Stimulated activated CD8-positive, alpha-beta memory T cell treated with anti-CD3 and anti-CD28 coated beads, Interleukin-4, amount 100 ng/mL, for 48 hours (primary cell): ENCODE measurements around the gene ZSCAN25.
"Not testable (repeated sequence)": the region's sequence is repeated elsewhere in the genome, so short reads cannot be mapped to it uniquely, and the experiment has no call there.

Experiments used
- DNase-seq: peaks from one replicate; pipeline ENCODE4 v3.0.0-alpha.2; 2020

ZSCAN25 gene

GRCh38 chr7:99652671-99653070 is 35.9 kb downstream of the ZSCAN25 start:
- no peak for DNase-seq

- not testable (repeated sequence) for DNase-seq
Measured at GRCh38 chr7:99653269-99653668, 36.5 kb downstream of the ZSCAN25 start.

GRCh38 chr7:99653754-99654153 is 37.0 kb downstream of the ZSCAN25 start:
- DNase-seq = no peak

GRCh38 chr7:99654626-99655025 is 37.9 kb downstream of the ZSCAN25 start:
- not testable (repeated sequence) for DNase-seq

- DNase-seq = not testable (repeated sequence)
Measured at GRCh38 chr7:99657879-99658278, 41.1 kb downstream of the ZSCAN25 start.

GRCh38 chr7:99665312-99666012 is 48.7 kb downstream of the ZSCAN25 start:
- peak; percentile 36 for DNase-seq

GRCh38 chr7:99666013-99666395 is 49.3 kb downstream of the ZSCAN25 start:
- DNase-seq = no peak

GRCh38 chr7:99667179-99667578 is 50.4 kb downstream of the ZSCAN25 start:
- no peak for DNase-seq

GRCh38 chr7:99668541-99668940 is 51.8 kb downstream of the ZSCAN25 start:
- DNase-seq = no peak

GRCh38 chr7:99669782-99670181 is 53.0 kb downstream of the ZSCAN25 start:
- no peak for DNase-seq

- DNase-seq = no peak
Measured at GRCh38 chr7:99672573-99672972, 55.8 kb downstream of the ZSCAN25 start.

GRCh38 chr7:99674995-99675742 is 58.4 kb downstream of the ZSCAN25 start:
- DNase-seq = no peak

- DNase-seq = no peak
Measured at GRCh38 chr7:99677013-99677647, 60.4 kb downstream of the ZSCAN25 start.

- no peak for DNase-seq
Measured at GRCh38 chr7:99677648-99678045, 60.9 kb downstream of the ZSCAN25 start.

- no peak for DNase-seq
Measured at GRCh38 chr7:99679032-99679399, 62.3 kb downstream of the ZSCAN25 start.

- DNase-seq = no peak
Measured at GRCh38 chr7:99679400-99680191, 62.9 kb downstream of the ZSCAN25 start, which contains the start of gene CYP3A5. Gene CYP3A5 (minus strand): TSS chr7:99679996. CDS start chr7:99679896, 100 bp downstream.
